ENCODE data around the gene BABAM2.

DNA sequence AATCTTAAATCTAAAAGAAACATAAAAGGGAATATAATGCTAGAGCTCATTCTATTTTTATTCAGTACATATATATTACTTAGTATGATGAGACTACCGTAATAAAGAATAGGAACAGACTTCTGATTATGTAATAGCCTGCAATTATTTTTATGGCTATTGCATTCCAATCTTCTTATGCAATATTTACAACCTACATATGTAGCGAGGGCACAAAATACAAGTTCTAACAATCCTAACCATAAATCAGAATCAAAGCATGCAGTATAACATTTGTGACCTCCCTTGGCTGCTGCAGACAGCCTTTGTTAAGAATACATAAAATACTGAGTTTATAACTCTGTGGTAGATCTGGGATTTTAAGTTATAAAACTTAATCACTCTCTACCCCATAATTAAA lies 177.6 kb downstream of the BABAM2 start:
- no peak for TF ChIP-seq EZH2phosphoT487 (IDR thresholded peaks at IDR 0.05; ENCODE audit: insufficient read depth, low read depth)
- TF ChIP-seq EZH2 (IDR thresholded peaks at IDR 0.05; ENCODE audit: insufficient read depth, poor library complexity, severe bottlenecking), result no peak
